MM.1S (cell line): ENCODE data around the gene GFRA1.
"Not testable (repeated sequence)": the region's sequence is repeated elsewhere in the genome, so short reads cannot be mapped to it uniquely, and the experiment has no call there.

ENCODE experiments used
- EZH2 ChIP-seq: fragments of 300-600 bp; sonication (generic); optimal IDR thresholded peaks from 2 replicates; pipeline ENCODE3; 2017; ENCODE audit warnings: low read depth, mild to moderate bottlenecking, antibody characterized with exemption, low read length, mixed read lengths
- EZH2phosphoT487 ChIP-seq: fragments of 300-600 bp; sonication (generic); IDR thresholded peaks from 2 replicates; pipeline ENCODE4 v1.6.1; 2018; ENCODE audit warnings: antibody characterized with exemption, low read length
- TF ChIP-seq, protein P1 (sequence below): fragments of 300-600 bp; sonication (generic); IDR thresholded peaks from 2 replicates; pipeline ENCODE4 v1.5.1; 2016; ENCODE audit warnings: antibody characterized with exemption, low read length, mixed read lengths

DNA sequence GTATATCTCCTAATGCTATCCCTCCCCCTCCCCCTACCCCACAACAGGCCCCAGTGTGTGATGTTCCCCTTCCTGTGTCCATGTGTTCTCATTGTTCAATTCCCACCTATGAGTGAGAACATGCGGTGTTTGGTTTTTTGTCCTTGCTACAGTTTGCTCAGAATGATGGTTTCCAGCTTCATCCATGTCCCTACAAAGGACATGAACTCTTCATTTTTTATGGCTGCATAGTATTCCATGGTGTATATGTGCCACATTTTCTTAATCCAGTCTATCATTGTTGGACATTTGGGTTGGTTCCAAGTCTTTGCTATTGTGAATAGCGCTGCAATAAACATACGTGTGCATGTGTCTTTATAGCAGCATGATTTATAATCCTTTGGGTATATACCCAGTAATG lies 220.5 kb downstream of the GFRA1 start:
- TF ChIP-seq, protein P1, sequence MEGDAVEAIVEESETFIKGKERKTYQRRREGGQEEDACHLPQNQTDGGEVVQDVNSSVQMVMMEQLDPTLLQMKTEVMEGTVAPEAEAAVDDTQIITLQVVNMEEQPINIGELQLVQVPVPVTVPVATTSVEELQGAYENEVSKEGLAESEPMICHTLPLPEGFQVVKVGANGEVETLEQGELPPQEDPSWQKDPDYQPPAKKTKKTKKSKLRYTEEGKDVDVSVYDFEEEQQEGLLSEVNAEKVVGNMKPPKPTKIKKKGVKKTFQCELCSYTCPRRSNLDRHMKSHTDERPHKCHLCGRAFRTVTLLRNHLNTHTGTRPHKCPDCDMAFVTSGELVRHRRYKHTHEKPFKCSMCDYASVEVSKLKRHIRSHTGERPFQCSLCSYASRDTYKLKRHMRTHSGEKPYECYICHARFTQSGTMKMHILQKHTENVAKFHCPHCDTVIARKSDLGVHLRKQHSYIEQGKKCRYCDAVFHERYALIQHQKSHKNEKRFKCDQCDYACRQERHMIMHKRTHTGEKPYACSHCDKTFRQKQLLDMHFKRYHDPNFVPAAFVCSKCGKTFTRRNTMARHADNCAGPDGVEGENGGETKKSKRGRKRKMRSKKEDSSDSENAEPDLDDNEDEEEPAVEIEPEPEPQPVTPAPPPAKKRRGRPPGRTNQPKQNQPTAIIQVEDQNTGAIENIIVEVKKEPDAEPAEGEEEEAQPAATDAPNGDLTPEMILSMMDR: not testable (repeated sequence)
- TF ChIP-seq EZH2, EZH2phosphoT487: not testable (repeated sequence)
